Ishikawa (cell line): ENCODE measurements around the gene P3H4.

ENCODE experiments used
- CEBPB ChIP-seq: IDR thresholded peaks from 2 replicates; pipeline ENCODE4 v1.6.1; 2012
- CREB1 ChIP-seq: IDR thresholded peaks from 2 replicates; pipeline ENCODE4 v1.6.1; 2012; ENCODE audit warnings: low read depth
- EGR1 ChIP-seq: IDR thresholded peaks from 2 replicates; pipeline ENCODE4 v1.6.1; 2012
- EP300 ChIP-seq: IDR thresholded peaks from 2 replicates; pipeline ENCODE4 v1.6.1; 2012; ENCODE audit warnings: borderline replicate concordance
- FOXM1 ChIP-seq: IDR thresholded peaks from 2 replicates; pipeline ENCODE4 v1.6.1; 2012; ENCODE audit warnings: low read depth, borderline replicate concordance
- MAX ChIP-seq: IDR thresholded peaks from 2 replicates; pipeline ENCODE4 v1.6.1; 2012
- NFIC ChIP-seq: IDR thresholded peaks from 2 replicates; pipeline ENCODE4 v1.6.1; 2012
- RAD21 ChIP-seq: IDR thresholded peaks from 2 replicates; pipeline ENCODE4 v1.6.1; 2012; ENCODE audit warnings: low read depth
- REST ChIP-seq: IDR thresholded peaks from 2 replicates; pipeline ENCODE4 v1.6.1; 2012; ENCODE audit warnings: low read depth, mild to moderate bottlenecking
- TAF1 ChIP-seq: IDR thresholded peaks from 2 replicates; pipeline ENCODE4 v1.6.1; 2012; ENCODE audit warnings: low read depth, mild to moderate bottlenecking
- TCF12 ChIP-seq: IDR thresholded peaks from 2 replicates; pipeline ENCODE4 v1.6.1; 2012; ENCODE audit warnings: low read depth
- TEAD4 ChIP-seq: IDR thresholded peaks from 2 replicates; pipeline ENCODE4 v1.6.1; 2012
- USF1 ChIP-seq: IDR thresholded peaks from 2 replicates; pipeline ENCODE4 v1.6.1; 2012
- YY1 ChIP-seq: IDR thresholded peaks from 2 replicates; pipeline ENCODE4 v1.6.1; 2012; ENCODE audit warnings: low read depth
- ZBTB7A ChIP-seq: IDR thresholded peaks from 2 replicates; pipeline ENCODE4 v1.6.1; 2012; ENCODE audit warnings: low read depth

The P3H4 gene

GRCh38 chr17:41836550-41837196 is 24.9 kb upstream of the P3H4 start:
- TF ChIP-seq EGR1 (no peak), CEBPB (no peak), TAF1 (no peak), NFIC (no peak), CREB1 (no peak), USF1 (no peak), MAX (no peak), TEAD4 (no peak), RAD21 (no peak), REST (no peak), TCF12 (no peak), YY1 (no peak), ZBTB7A (no peak), FOXM1 (no peak), EP300 (no peak)

- TF ChIP-seq RAD21 (no peak), MAX (peak; percentile 31; the same call in 1 of the 2 replicates), ZBTB7A (peak; percentile 75), EGR1 (peak; percentile 35), TAF1 (peak; percentile 57)
Measured at GRCh38 chr17:41835800-41836549, 24.2 kb upstream of the P3H4 start, which contains the start of gene NT5C3B. Gene NT5C3B, minus strand, starts transcription at chr17:41836232. Its CDS starts 39 bp downstream, at chr17:41836193.

- TF ChIP-seq TEAD4 (no peak), MAX (no peak), REST (no peak), RAD21 (no peak), EP300 (no peak), ZBTB7A (no peak), TCF12 (no peak)
Measured at GRCh38 chr17:41835214-41835799, 23.6 kb upstream of the P3H4 start.

GRCh38 chr17:41825175-41825845 is 13.6 kb upstream of the P3H4 start:
- TF ChIP-seq EGR1 = no peak
- no peak for TF ChIP-seq TAF1
- no peak for TF ChIP-seq CREB1
- TF ChIP-seq USF1 = no peak

- no peak for TF ChIP-seq REST
- TF ChIP-seq CREB1 = no peak
- TF ChIP-seq EP300 = no peak
- no peak for TF ChIP-seq NFIC
- TF ChIP-seq EGR1 = no peak
- TF ChIP-seq FOXM1 = no peak
- no peak for TF ChIP-seq ZBTB7A
- TF ChIP-seq USF1 = no peak
Measured at GRCh38 chr17:41824086-41824485, 12.3 kb upstream of the P3H4 start.
